HL-60 (cell line): ENCODE measurements around the gene CADM1.

Experiments used
- DNase-seq, 2 experiments: peaks; one replicate each; pipeline ENCODE4 v3.0.0-alpha.2; 2010 to 2020; ENCODE audit warnings: low read depth in 1 of 2, low spot score in 1 of 2
- H3K27ac ChIP-seq: fragments of 250-450 bp; sonication (Bioruptor Pico); replicated peaks from 2 replicates; pipeline ENCODE4 v1.5.1; 2020; ENCODE audit warnings: mild to moderate bottlenecking, moderate library complexity
- H3K27me3 ChIP-seq: fragments of 250-450 bp; sonication (Bioruptor Pico); 2 replicates; pipeline ENCODE4 v1.5.1; 2021; ENCODE audit warnings: mild to moderate bottlenecking, moderate library complexity; ENCODE audit not compliant: insufficient read depth, poor library complexity, severe bottlenecking
- H3K4me3 ChIP-seq: replicated peaks from 2 replicates; pipeline ENCODE4 v1.5.1; 2011; ENCODE audit warnings: mild to moderate bottlenecking, control low read depth, low read length; ENCODE audit not compliant: insufficient read depth
- GABPA ChIP-seq: IDR thresholded peaks from 2 replicates; pipeline ENCODE4 v1.6.1; 2012; ENCODE audit warnings: low read depth
- POLR2AphosphoS5 ChIP-seq: IDR thresholded peaks from 2 replicates; pipeline ENCODE4 v1.6.1; 2012; ENCODE audit warnings: low read depth
- SPI1 ChIP-seq: IDR thresholded peaks from 2 replicates; pipeline ENCODE4 v1.6.1; 2012; ENCODE audit warnings: low read depth, mild to moderate bottlenecking, borderline replicate concordance
- TF ChIP-seq, protein P1 (sequence below): IDR thresholded peaks from 2 replicates; pipeline ENCODE4 v1.6.1; 2012; ENCODE audit warnings: low read depth; ENCODE audit not compliant: insufficient replicate concordance
- TF ChIP-seq, protein P2 (sequence below): IDR thresholded peaks from one replicate; pipeline ENCODE4 v1.5.1; 2011; ENCODE audit warnings: low read length, control low read depth, inconsistent platforms; ENCODE audit not compliant: insufficient read depth

Gene CADM1

DNA sequence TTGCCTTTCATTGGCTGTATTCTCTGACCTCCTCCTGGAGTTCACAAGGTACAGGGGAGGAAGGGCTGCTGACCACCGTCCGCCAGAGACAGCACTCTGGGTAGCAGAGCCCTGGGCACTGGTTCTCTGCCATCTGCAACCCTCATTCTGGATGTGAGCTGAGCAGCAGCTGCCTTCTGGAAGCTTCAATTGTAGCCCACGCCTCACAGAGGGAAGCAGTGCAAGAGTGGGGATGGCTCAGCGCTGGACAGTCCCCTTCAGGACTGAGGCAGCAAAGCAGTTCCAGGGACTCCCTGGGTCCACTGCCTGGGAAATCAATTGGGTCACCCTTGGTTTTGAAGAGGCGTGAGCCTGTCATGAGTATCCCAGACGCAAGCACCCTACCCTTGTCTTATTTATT, 346.2 kb downstream of the CADM1 start:
- TF ChIP-seq SPI1 (no peak), GABPA (no peak)
- TF ChIP-seq, protein P1, sequence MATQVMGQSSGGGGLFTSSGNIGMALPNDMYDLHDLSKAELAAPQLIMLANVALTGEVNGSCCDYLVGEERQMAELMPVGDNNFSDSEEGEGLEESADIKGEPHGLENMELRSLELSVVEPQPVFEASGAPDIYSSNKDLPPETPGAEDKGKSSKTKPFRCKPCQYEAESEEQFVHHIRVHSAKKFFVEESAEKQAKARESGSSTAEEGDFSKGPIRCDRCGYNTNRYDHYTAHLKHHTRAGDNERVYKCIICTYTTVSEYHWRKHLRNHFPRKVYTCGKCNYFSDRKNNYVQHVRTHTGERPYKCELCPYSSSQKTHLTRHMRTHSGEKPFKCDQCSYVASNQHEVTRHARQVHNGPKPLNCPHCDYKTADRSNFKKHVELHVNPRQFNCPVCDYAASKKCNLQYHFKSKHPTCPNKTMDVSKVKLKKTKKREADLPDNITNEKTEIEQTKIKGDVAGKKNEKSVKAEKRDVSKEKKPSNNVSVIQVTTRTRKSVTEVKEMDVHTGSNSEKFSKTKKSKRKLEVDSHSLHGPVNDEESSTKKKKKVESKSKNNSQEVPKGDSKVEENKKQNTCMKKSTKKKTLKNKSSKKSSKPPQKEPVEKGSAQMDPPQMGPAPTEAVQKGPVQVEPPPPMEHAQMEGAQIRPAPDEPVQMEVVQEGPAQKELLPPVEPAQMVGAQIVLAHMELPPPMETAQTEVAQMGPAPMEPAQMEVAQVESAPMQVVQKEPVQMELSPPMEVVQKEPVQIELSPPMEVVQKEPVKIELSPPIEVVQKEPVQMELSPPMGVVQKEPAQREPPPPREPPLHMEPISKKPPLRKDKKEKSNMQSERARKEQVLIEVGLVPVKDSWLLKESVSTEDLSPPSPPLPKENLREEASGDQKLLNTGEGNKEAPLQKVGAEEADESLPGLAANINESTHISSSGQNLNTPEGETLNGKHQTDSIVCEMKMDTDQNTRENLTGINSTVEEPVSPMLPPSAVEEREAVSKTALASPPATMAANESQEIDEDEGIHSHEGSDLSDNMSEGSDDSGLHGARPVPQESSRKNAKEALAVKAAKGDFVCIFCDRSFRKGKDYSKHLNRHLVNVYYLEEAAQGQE = no peak
- DNase-seq = no peak
- H3K27ac ChIP-seq = no peak overlapping the region
- H3K27me3 ChIP-seq = no peaks in the 10 kb centered on the region
- no peak overlapping the region for H3K4me3 ChIP-seq

DNA sequence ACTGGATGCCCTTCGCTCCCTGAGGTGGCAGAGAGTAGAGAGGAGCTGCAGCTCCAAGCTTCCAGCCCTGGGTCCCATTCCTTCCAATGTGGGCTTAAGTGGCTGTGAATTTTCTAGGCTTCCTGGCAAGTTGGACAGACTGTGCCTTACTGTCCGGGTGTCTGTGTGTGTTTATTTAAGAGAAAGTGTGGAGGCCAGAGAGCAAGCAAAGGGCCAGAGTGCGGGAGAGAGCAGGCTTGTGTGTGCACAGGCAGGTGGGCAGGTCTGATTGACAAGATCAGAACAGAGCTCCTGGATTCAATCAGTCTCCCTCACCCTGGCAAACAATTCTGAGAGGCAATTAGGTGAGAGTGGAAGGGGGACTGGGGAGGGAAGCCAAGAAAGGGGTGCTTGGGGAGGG, 347.0 kb downstream of the CADM1 start:
- DNase-seq = no peak
- no peak overlapping the region for H3K4me3 ChIP-seq
- TF ChIP-seq, protein P1 = no peak
- TF ChIP-seq, protein P2, sequence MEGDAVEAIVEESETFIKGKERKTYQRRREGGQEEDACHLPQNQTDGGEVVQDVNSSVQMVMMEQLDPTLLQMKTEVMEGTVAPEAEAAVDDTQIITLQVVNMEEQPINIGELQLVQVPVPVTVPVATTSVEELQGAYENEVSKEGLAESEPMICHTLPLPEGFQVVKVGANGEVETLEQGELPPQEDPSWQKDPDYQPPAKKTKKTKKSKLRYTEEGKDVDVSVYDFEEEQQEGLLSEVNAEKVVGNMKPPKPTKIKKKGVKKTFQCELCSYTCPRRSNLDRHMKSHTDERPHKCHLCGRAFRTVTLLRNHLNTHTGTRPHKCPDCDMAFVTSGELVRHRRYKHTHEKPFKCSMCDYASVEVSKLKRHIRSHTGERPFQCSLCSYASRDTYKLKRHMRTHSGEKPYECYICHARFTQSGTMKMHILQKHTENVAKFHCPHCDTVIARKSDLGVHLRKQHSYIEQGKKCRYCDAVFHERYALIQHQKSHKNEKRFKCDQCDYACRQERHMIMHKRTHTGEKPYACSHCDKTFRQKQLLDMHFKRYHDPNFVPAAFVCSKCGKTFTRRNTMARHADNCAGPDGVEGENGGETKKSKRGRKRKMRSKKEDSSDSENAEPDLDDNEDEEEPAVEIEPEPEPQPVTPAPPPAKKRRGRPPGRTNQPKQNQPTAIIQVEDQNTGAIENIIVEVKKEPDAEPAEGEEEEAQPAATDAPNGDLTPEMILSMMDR = no peak
- TF ChIP-seq POLR2AphosphoS5 (no peak), GABPA (no peak), SPI1 (no peak)
- no peaks in the 10 kb centered on the region for H3K27me3 ChIP-seq
- H3K27ac ChIP-seq = no peak overlapping the region

DNA sequence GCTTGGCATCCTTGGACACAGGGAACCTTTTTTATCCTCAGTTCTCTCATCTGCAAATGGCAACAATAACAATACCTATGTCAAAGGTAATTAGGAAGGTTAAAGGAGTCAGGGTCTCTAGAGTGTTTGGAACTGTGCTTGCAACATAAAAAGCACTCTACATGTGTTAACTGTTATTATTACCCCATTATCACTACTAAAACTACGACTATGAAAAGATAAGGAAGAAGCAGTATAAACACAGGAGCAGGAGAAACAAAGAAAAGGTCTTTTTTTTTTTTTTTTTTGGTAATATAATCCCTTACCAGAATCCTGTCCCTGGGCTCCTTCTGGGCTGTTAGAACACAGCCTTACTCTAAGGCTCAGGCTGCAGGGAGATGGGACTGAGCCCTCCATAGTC, 348.2 kb downstream of the CADM1 start:
- DNase-seq = no peak
- TF ChIP-seq, protein P2 = no peak
- TF ChIP-seq GABPA = no peak
- no peak for TF ChIP-seq SPI1
- TF ChIP-seq, protein P1 = no peak
- TF ChIP-seq POLR2AphosphoS5 = no peak
- Histone ChIP-seq H3K4me3 (no peak overlapping the region), H3K27me3 (no peaks in the 10 kb centered on the region), H3K27ac (no peak overlapping the region)

DNA sequence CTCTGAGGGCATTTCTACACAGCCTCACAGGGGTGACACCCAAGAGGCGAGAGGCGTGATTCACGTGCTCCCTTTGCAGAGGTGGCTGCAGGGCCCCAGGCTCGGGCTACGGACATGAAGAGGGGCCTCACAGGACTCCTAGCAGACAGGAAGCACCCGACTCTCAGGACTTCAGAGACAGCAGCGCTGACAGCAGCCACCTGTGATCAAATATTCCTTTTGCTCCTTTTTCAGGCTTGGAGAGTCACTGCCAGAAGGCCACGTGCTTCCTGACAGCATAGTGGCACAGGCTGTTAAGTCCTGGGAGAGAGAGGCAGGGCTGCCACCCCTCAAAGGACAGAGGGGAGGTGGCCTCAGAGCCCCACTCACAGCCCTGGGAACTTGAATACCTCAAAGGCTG, 348.9 kb downstream of the CADM1 start:
- Histone ChIP-seq H3K27ac (no peak overlapping the region), H3K4me3 (no peak overlapping the region), H3K27me3 (no peaks in the 10 kb centered on the region)
- TF ChIP-seq, protein P1 = no peak
- TF ChIP-seq SPI1 (no peak), GABPA (no peak), POLR2AphosphoS5 (no peak)
- TF ChIP-seq, protein P2 = no peak
- DNase-seq = no peak
